CD14-positive monocyte (primary cell): ENCODE results near the gene SEMA6B. TPM values are rescaled to one million over a fixed set of nuclear protein-coding genes. Genes with fewer than 3 reads are reported as not detected.

Source experiments
- DNase-seq, 3 donors: peaks; one replicate each; pipeline ENCODE4 v3.0.0-alpha.2; 2011 to 2022
- H2AFZ ChIP-seq: 2 replicates; pipeline ENCODE4 v1.6.0; 2012; ENCODE audit warnings: mild to moderate bottlenecking, low read depth, low read length, inconsistent platforms; ENCODE audit not compliant: insufficient read depth, poor library complexity, severe bottlenecking
- H3K27ac ChIP-seq, 2 donors: 1 replicate in 1 of 2; 2 replicates in 1 of 2; pipeline ENCODE4 v1.5.1; 2012 to 2013; ENCODE audit warnings: low read length in 2 of 2, control low read depth in 1 of 2, inconsistent platforms in 1 of 2, low read depth in 1 of 2, mild to moderate bottlenecking in 1 of 2
- H3K27me3 ChIP-seq, 2 donors: one replicate each; pipeline versions ENCODE4 v1.6.0 to v1.6.1; 2011 to 2013; ENCODE audit warnings: low read length in 2 of 2; ENCODE audit not compliant: control insufficient read depth in 2 of 2, insufficient read depth in 2 of 2
- H3K36me3 ChIP-seq, 2 donors: replicated peaks in 1 of 2; 1 replicate in 1 of 2; 2 replicates in 1 of 2; pipeline versions ENCODE4 v1.5.1 to v1.6.1; 2012 to 2013; ENCODE audit warnings: low read length in 2 of 2, control low read depth in 1 of 2, inconsistent platforms in 1 of 2, mild to moderate bottlenecking in 1 of 2; ENCODE audit not compliant: insufficient read depth in 2 of 2, control insufficient read depth in 1 of 2
- H3K4me1 ChIP-seq, 2 donors: 1 replicate in 1 of 2; 2 replicates in 1 of 2; pipeline versions ENCODE4 v1.5.1 to v1.6.1; 2012 to 2013; ENCODE audit warnings: low read length in 2 of 2, control low read depth in 1 of 2, inconsistent platforms in 1 of 2, mild to moderate bottlenecking in 1 of 2, moderate library complexity in 1 of 2; ENCODE audit not compliant: insufficient read depth in 2 of 2, control insufficient read depth in 1 of 2
- H3K4me2 ChIP-seq: replicated peaks from 2 replicates; pipeline ENCODE3; 2012; ENCODE audit warnings: low read length, moderate library complexity, mild to moderate bottlenecking; ENCODE audit not compliant: poor library complexity, severe bottlenecking; ENCODE audit errors: extremely low read depth
- H3K4me3 ChIP-seq, 3 experiments: fragments of 200-600 bp in 1 of 3; sonication (generic) in 1 of 3; replicated peaks in 1 of 3; 1 replicate in 2 of 3; 2 replicates in 1 of 3; pipeline ENCODE4 v1.5.1; 2011 to 2013; ENCODE audit warnings: low read length in 3 of 3, mild to moderate bottlenecking in 3 of 3, control low read depth in 2 of 3, low read depth in 2 of 3, inconsistent platforms in 1 of 3, moderate library complexity in 1 of 3
- H3K79me2 ChIP-seq: 2 replicates; pipeline ENCODE4 v1.6.0; 2012; ENCODE audit warnings: mild to moderate bottlenecking, control low read depth, inconsistent platforms, low read length, moderate library complexity; ENCODE audit not compliant: insufficient read depth
- H3K9ac ChIP-seq: 2 replicates; pipeline ENCODE4 v1.6.0; 2017; ENCODE audit warnings: low read length, mild to moderate bottlenecking; ENCODE audit not compliant: insufficient read depth, poor library complexity, severe bottlenecking
- H3K9me3 ChIP-seq, 2 donors: replicated peaks in 1 of 2; 1 replicate in 1 of 2; 2 replicates in 1 of 2; pipeline versions ENCODE4 v1.5.1 to v1.6.1; 2012 to 2013; ENCODE audit warnings: low read length in 2 of 2, control low read depth in 1 of 2; ENCODE audit not compliant: control insufficient read depth in 1 of 2, insufficient read depth in 1 of 2
- H4K20me1 ChIP-seq: 2 replicates; pipeline ENCODE4 v1.6.0; 2012; ENCODE audit warnings: mild to moderate bottlenecking, low read length, control low read depth, moderate library complexity; ENCODE audit not compliant: insufficient read depth
- H3K27ac Mint-ChIP-seq, 7 donors: one replicate each; pipeline ENCODE4 v1.8.0; 2020; ENCODE audit warnings: mild to moderate bottlenecking in 7 of 7, mixed read lengths in 7 of 7, moderate library complexity in 6 of 7, inconsistent platforms in 2 of 7
- H3K27me3 Mint-ChIP-seq, 3 donors: one replicate each; pipeline ENCODE4 v1.8.0; 2021 to 2022; ENCODE audit warnings: low read depth in 3 of 3, mild to moderate bottlenecking in 3 of 3, mixed read lengths in 3 of 3, moderate library complexity in 3 of 3, inconsistent platforms in 1 of 3
- H3K36me3 Mint-ChIP-seq, 2 donors: one replicate each; pipeline ENCODE4 v1.8.0; 2020; ENCODE audit warnings: mixed read lengths in 2 of 2, inconsistent platforms in 1 of 2, mild to moderate bottlenecking in 1 of 2
- H3K4me1 Mint-ChIP-seq: one replicate; pipeline ENCODE4 v1.8.0; 2020; ENCODE audit warnings: mild to moderate bottlenecking, mixed read lengths
- H3K4me3 Mint-ChIP-seq, 2 donors: one replicate each; pipeline ENCODE4 v1.8.0; 2020; ENCODE audit warnings: mild to moderate bottlenecking in 2 of 2, mixed read lengths in 2 of 2, moderate library complexity in 1 of 2
- H3K9me3 Mint-ChIP-seq, 7 donors: one replicate each; pipeline ENCODE4 v1.8.0; 2020 to 2022; ENCODE audit warnings: mixed read lengths in 7 of 7, mild to moderate bottlenecking in 6 of 7, moderate library complexity in 6 of 7, inconsistent platforms in 2 of 7
- CTCF ChIP-seq: fragments of 200-600 bp; IDR thresholded peaks from one replicate; pipeline ENCODE4 v1.8.0; 2022; ENCODE audit warnings: antibody characterized with exemption, mild to moderate bottlenecking
- WGBS: methylation state at CpG from one replicate; pipeline ENCODE4 v1.1.5; 2013; ENCODE audit warnings: missing lambda C conversion rate; ENCODE audit not compliant: insufficient coverage; 5-methylcytosine and 5-hydroxymethylcytosine counted together
- intact Hi-C, 2 donors: fragments of 100-400 bp; cut with micrococcal nuclease; formaldehyde crosslinking; loops; one replicate each; pipeline versions ENCODE4 v1.15.0 to v1.15.1; 2023
- polyA plus RNA-seq, 3 donors: library from polyadenylated mRNA; depleted of rRNA in 1 of 3; unstranded in 2 of 3; stranded (reverse) in 1 of 3; fragments of 300-500 nt in 2 of 3; fragments of >200 nt in 1 of 3; fragmentation: Illumina TruSeq in 2 of 3; gene quantifications; 1 replicate in 2 of 3; 2 replicates in 1 of 3; pipeline ENCODE4 v1.2.3, GENCODE V29; 2012 to 2021

Gene SEMA6B
- polyA plus RNA-seq, 3 donors = 0.12 to 1.6 (median 0.87) TPM

GRCh38 chr19:4594201-4594600 lies 34.7 kb upstream of the SEMA6B start:
- Histone ChIP-seq H3K9ac (no peak overlapping the region), H3K4me2 (no peak overlapping the region), H3K27ac (no peak overlapping the region), H2AFZ (no peak overlapping the region), H3K27me3 (peaks cover 8 to 31% of the 10 kb centered on the region in 2 donors), H3K36me3 (no peaks in the 10 kb centered on the region), H3K4me3 (no peak overlapping the region), H4K20me1 (no peaks in the 10 kb centered on the region), H3K4me1 (peaks cover 14 to 19% of the 10 kb centered on the region in 2 donors), H3K79me2 (no peaks in the 10 kb centered on the region), H3K9me3 (no peaks in the 10 kb centered on the region)
- peaks cover 23% of the 10 kb centered on the region for H3K4me1 Mint-ChIP-seq
- H3K9me3 Mint-ChIP-seq = peaks cover 0 to 9% (median 0%) of the 10 kb centered on the region in 7 donors
- intact Hi-C loops = loop anchor here in 1 of 2 donors (2.0 kb wide), 1 partner anchor 53 kb away; the partner anchor contains the start of gene LRG1
- peaks cover 45 to 78% (median 66%) of the 10 kb centered on the region in 3 donors for H3K27me3 Mint-ChIP-seq
- peak overlapping the region; percentile 24 to 53 for H3K4me3 Mint-ChIP-seq
- peak; percentile 28 to 36 (median 33) for DNase-seq
- WGBS = 57% methylated on average over 5 of the region's 9 CpGs
- peaks cover 0 to 5% of the 10 kb centered on the region in 2 donors for H3K36me3 Mint-ChIP-seq
- H3K27ac Mint-ChIP-seq = peak overlapping the region in 5 of 7 donors; percentile 68 to 84 (median 78)
- TF ChIP-seq CTCF = no peak

- Histone ChIP-seq H3K4me3 (no peak overlapping the region), H2AFZ (no peak overlapping the region), H3K9ac (no peak overlapping the region), H4K20me1 (no peaks in the 10 kb centered on the region), H3K4me2 (no peak overlapping the region), H3K36me3 (no peaks in the 10 kb centered on the region), H3K79me2 (no peaks in the 10 kb centered on the region), H3K27me3 (peaks cover 8 to 27% of the 10 kb centered on the region in 2 donors), H3K4me1 (peaks cover 10 to 14% of the 10 kb centered on the region in 2 donors), H3K27ac (peak overlapping the region in 1 of 2 donors; percentile 41), H3K9me3 (no peaks in the 10 kb centered on the region)
- peaks cover 22% of the 10 kb centered on the region for H3K4me1 Mint-ChIP-seq
- 67% methylated on average over 1 of the region's 6 CpGs for WGBS
- peak overlapping the region; percentile 4 to 84 (median 69) for H3K27ac Mint-ChIP-seq
- no peak for TF ChIP-seq CTCF
- intact Hi-C loops = no loop called here
- H3K9me3 Mint-ChIP-seq = peaks cover 0 to 9% (median 0%) of the 10 kb centered on the region in 7 donors
- no peak overlapping the region for H3K4me3 Mint-ChIP-seq
- peaks cover 41 to 74% (median 62%) of the 10 kb centered on the region in 3 donors for H3K27me3 Mint-ChIP-seq
- H3K36me3 Mint-ChIP-seq = peaks cover 0 to 5% of the 10 kb centered on the region in 2 donors
- peak; percentile 82 to 96 (median 93) for DNase-seq
Observed at GRCh38 chr19:4593409-4593851, 33.9 kb upstream of the SEMA6B start.
